OCI-LY3 (cell line): ENCODE data around the gene CHTF18.

Source experiments
- CTCF ChIP-seq: fragments of 200-600, 300-600 bp; sonication (generic); IDR thresholded peaks from 2 replicates; pipeline ENCODE4 v1.5.1; 2014; ENCODE audit warnings: antibody characterized with exemption, low read length, low read depth
- EZH2phosphoT487 ChIP-seq: fragments of 200-600 bp; shearing (Covaris generic); IDR thresholded peaks from 2 replicates; pipeline ENCODE4 v1.6.1; 2018; ENCODE audit warnings: antibody characterized with exemption, mixed run types, low read depth

GRCh38 chr16:842711-843560, 54.5 kb downstream of the CHTF18 start:
- no peak for TF ChIP-seq CTCF
- TF ChIP-seq EZH2phosphoT487 = no peak
